Measurements from ENCODE around the gene TEX19. TPM values are rescaled to one million over a fixed set of nuclear protein-coding genes. Genes with fewer than 3 reads are reported as not detected.

Gene TEX19
- total and polyA plus RNA-seq, 9 of the 15 experiments (the other 6 are each of a cell fraction or from before 2014, with no cell fraction given), result 0.10 to 4.9 (median 1.9) TPM

DNA sequence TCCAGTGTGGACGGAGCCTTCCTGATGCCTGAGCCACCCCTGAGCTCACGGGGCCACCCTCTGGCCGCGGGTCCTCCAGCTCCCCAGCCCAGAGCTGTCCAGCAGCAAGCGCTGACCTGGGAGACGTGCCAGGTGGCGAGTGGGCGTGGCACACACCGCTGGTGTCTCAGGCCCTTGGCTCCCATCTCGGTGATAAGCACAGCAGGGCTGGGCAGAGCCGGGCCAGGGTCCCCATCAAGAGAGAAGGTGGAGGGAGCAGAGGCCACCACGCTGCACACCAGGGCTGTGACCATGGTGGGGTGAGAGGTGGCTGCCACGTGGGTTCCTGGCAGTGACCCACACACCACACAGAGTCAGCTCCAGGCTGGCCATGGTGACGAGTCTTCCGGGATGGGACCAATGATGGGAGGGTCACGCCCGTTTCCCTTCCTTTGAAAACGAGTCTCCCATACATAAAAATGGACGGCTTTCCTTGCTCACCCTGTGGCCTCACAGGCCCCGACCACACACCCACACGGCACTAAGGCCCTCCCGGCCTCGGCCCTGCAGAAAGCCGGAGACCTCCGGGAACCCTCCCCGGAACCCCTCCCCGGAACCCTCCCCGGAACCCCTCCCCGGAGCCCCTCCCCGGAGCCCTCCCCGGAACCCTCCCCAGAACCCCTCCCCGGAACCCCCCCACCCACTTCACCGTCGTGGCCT lies 29.3 kb downstream of the TEX19 start (continued):
- TF ChIP-seq, protein P1, sequence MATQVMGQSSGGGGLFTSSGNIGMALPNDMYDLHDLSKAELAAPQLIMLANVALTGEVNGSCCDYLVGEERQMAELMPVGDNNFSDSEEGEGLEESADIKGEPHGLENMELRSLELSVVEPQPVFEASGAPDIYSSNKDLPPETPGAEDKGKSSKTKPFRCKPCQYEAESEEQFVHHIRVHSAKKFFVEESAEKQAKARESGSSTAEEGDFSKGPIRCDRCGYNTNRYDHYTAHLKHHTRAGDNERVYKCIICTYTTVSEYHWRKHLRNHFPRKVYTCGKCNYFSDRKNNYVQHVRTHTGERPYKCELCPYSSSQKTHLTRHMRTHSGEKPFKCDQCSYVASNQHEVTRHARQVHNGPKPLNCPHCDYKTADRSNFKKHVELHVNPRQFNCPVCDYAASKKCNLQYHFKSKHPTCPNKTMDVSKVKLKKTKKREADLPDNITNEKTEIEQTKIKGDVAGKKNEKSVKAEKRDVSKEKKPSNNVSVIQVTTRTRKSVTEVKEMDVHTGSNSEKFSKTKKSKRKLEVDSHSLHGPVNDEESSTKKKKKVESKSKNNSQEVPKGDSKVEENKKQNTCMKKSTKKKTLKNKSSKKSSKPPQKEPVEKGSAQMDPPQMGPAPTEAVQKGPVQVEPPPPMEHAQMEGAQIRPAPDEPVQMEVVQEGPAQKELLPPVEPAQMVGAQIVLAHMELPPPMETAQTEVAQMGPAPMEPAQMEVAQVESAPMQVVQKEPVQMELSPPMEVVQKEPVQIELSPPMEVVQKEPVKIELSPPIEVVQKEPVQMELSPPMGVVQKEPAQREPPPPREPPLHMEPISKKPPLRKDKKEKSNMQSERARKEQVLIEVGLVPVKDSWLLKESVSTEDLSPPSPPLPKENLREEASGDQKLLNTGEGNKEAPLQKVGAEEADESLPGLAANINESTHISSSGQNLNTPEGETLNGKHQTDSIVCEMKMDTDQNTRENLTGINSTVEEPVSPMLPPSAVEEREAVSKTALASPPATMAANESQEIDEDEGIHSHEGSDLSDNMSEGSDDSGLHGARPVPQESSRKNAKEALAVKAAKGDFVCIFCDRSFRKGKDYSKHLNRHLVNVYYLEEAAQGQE (IDR thresholded peaks at IDR 0.05; ENCODE audit: borderline replicate concordance), result peak; percentile 94
- TF ChIP-seq, protein P1 (CRISPR knock-in tag; IDR thresholded peaks at IDR 0.05; ENCODE audit: low read depth), result peak; percentile 79
- TF ChIP-seq POLR2G (IDR thresholded peaks at IDR 0.05; ENCODE audit: low read depth, low read length), result peak; percentile 64
